Measurements from ENCODE around the gene TTC24. TPM values are rescaled to one million over a fixed set of nuclear protein-coding genes. Genes with fewer than 3 reads are reported as not detected.
A peak's percentile ranks its signal among the peaks of the same experiment; 100 is the strongest.

Gene TTC24
- total and polyA plus RNA-seq, 4 donors = 0.12 to 0.31 (median 0.23) TPM; not detected in 1

DNA sequence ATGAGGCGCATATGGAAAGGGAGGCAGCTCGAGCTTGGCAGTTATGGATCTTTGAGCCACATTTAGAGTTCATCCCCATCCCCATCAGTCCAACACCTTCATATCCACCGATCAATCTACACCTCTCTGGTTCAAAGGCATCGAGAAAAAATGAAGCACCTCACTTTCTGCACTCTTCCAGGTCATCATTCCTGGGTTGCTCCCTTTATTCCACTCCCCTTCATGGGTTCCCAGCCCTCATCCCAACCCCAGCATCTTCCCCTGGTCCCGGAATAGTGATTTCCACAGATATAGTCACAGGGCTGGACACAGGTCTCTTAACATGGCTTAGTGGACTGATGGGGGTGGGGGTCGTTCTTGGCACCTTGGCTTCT is 40.0 kb downstream of the TTC24 start:
- no peak overlapping the region for H3K4me3 ChIP-seq
- no peak overlapping the region for H3K27ac ChIP-seq (ENCODE audit: low read depth in 1 of 2, low read length in 1 of 2)
- no peak for DNase-seq
- H3K4me1 ChIP-seq (ENCODE audit: control insufficient read depth in 5 of 5, insufficient read depth in 5 of 5, low read length in 5 of 5) = peaks cover 0 to 13% (median 8%) of the 10 kb centered on the region in 5 donors
- TF ChIP-seq, protein P1, sequence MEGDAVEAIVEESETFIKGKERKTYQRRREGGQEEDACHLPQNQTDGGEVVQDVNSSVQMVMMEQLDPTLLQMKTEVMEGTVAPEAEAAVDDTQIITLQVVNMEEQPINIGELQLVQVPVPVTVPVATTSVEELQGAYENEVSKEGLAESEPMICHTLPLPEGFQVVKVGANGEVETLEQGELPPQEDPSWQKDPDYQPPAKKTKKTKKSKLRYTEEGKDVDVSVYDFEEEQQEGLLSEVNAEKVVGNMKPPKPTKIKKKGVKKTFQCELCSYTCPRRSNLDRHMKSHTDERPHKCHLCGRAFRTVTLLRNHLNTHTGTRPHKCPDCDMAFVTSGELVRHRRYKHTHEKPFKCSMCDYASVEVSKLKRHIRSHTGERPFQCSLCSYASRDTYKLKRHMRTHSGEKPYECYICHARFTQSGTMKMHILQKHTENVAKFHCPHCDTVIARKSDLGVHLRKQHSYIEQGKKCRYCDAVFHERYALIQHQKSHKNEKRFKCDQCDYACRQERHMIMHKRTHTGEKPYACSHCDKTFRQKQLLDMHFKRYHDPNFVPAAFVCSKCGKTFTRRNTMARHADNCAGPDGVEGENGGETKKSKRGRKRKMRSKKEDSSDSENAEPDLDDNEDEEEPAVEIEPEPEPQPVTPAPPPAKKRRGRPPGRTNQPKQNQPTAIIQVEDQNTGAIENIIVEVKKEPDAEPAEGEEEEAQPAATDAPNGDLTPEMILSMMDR (IDR thresholded peaks at IDR 0.05; ENCODE audit: control extremely low read depth, extremely low read depth) = no peak
- no peaks in the 10 kb centered on the region for H3K36me3 ChIP-seq (ENCODE audit: control insufficient read depth in 4 of 4, insufficient read depth in 4 of 4, low read length in 4 of 4)
- 23 to 25% methylated on average over 6 of the region's 6 CpGs for WGBS, 2 donors
- peaks cover 5 to 65% (median 27%) of the 10 kb centered on the region in 3 donors for H3K27me3 ChIP-seq (ENCODE audit: control insufficient read depth in 3 of 3, insufficient read depth in 3 of 3, low read length in 2 of 3)
- H3K9ac ChIP-seq (ENCODE audit: insufficient read depth in 1 of 2, low read length in 2 of 2) = no peak overlapping the region
- H3K9me3 ChIP-seq (ENCODE audit: control insufficient read depth in 4 of 4, insufficient read depth in 3 of 4, low read length in 3 of 4) = peaks cover 0 to 5% (median 0%) of the 10 kb centered on the region in 4 donors
- no peak for ATAC-seq (ENCODE audit: insufficient read depth, low FRiP score)

DNA sequence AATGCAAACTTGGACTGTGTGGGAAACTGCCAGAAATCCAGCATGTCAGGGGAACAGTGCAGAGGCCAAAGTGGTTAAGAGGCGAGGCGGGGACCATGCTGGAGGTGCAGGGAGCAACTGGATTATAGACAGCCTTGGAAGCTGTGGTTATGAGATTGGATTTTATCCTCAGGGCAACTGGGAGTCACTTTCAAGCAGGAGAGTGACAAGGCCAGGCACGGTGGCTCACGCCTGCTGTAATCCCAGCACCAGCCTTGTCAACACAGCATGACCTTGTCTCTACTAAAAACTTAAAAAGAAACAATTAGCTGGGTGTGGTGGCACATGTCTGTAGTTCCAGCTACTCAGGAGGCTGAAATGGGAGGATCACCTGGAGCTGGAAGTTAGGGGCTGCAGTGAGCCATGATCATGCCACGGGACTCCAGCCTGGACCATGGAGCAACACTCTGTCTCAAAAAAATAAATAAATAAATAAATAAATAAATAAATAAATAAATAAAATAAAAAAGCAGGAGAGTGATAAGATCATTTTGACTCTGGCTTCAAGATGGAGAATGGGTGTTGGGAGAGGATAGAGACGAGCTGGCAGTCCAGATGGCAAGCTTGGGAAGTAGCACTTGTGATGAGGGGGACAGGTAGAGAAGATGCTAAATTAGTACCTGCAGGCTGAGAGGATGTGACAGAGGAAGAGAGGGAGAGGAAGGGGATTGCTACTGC is 43.2 kb downstream of the TTC24 start:
- no peak overlapping the region for H3K9ac ChIP-seq (ENCODE audit: insufficient read depth in 1 of 2, low read length in 2 of 2)
- H3K9me3 ChIP-seq (ENCODE audit: control insufficient read depth in 4 of 4, insufficient read depth in 3 of 4, low read length in 3 of 4) = peaks cover 0 to 5% (median 0%) of the 10 kb centered on the region in 4 donors
- H3K27me3 ChIP-seq (ENCODE audit: control insufficient read depth in 3 of 3, insufficient read depth in 3 of 3, low read length in 2 of 3) = peaks cover 5 to 72% (median 44%) of the 10 kb centered on the region in 3 donors
- H3K27ac ChIP-seq (ENCODE audit: low read depth in 1 of 2, low read length in 1 of 2) = no peak overlapping the region
- TF ChIP-seq, protein P1 (IDR thresholded peaks at IDR 0.05; ENCODE audit: control extremely low read depth, extremely low read depth) = no peak
- no peak for ATAC-seq (ENCODE audit: insufficient read depth, low FRiP score)
- WGBS, 2 donors = 80 to 82% methylated on average over 6 of the region's 6 CpGs
- H3K4me1 ChIP-seq (ENCODE audit: control insufficient read depth in 5 of 5, insufficient read depth in 5 of 5, low read length in 5 of 5) = peaks cover 0 to 18% (median 3%) of the 10 kb centered on the region in 5 donors
- DNase-seq = no peak
- H3K36me3 ChIP-seq (ENCODE audit: control insufficient read depth in 4 of 4, insufficient read depth in 4 of 4, low read length in 4 of 4) = no peaks in the 10 kb centered on the region
- H3K4me3 ChIP-seq = no peak overlapping the region

DNA sequence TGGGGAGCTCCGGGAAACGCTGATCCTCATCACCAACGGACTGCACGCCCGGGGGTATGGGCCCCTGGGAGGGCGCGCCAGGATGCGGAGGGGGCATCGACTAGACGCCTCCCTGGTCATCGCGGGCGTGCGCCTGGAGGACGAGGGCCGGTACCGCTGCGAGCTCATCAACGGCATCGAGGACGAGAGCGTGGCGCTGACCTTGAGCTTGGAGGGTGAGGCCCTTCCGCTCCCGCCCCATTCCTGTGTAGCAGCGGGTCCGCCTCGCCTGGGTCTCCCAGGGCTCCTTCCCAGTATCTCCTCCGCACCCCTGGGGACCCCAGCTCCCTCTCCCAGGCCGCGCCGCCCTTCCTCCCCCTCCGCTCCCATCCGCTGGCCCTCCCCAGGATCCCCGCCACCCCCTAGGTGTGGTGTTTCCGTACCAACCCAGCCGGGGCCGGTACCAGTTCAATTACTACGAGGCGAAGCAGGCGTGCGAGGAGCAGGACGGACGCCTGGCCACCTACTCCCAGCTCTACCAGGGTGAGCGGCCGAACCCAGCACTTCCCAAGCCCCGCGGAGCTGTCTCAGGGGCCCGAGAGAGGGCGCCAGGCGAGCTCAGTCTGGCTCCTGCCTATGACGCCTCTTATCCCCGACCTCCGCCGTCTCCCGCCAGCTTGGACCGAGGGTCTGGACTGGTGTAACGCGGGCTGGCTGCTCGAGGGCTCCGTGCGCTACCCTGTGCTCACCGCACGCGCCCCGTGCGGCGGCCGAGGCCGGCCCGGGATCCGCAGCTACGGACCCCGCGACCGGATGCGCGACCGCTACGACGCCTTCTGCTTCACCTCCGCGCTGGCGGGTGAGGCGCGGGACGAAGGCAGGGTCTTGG is 44.7 kb downstream of the TTC24 start:
- H3K27ac ChIP-seq (ENCODE audit: low read depth in 1 of 2, low read length in 1 of 2) = peak overlapping the region in 1 of 2 donors; percentile 28
- H3K4me3 ChIP-seq = no peak overlapping the region
- H3K4me1 ChIP-seq (ENCODE audit: control insufficient read depth in 5 of 5, insufficient read depth in 5 of 5, low read length in 5 of 5) = peaks cover 0 to 18% (median 3%) of the 10 kb centered on the region in 5 donors
- H3K36me3 ChIP-seq (ENCODE audit: control insufficient read depth in 4 of 4, insufficient read depth in 4 of 4, low read length in 4 of 4) = no peaks in the 10 kb centered on the region
- peaks cover 0 to 5% (median 0%) of the 10 kb centered on the region in 4 donors for H3K9me3 ChIP-seq (ENCODE audit: control insufficient read depth in 4 of 4, insufficient read depth in 3 of 4, low read length in 3 of 4)
- ATAC-seq (ENCODE audit: insufficient read depth, low FRiP score) (no peak), DNase-seq (peak; percentile 51 to 65 (median 51))
- TF ChIP-seq, protein P1 (IDR thresholded peaks at IDR 0.05; ENCODE audit: control extremely low read depth, extremely low read depth) = no peak
- peaks cover 5 to 64% (median 44%) of the 10 kb centered on the region in 3 donors for H3K27me3 ChIP-seq (ENCODE audit: control insufficient read depth in 3 of 3, insufficient read depth in 3 of 3, low read length in 2 of 3)
- no peak overlapping the region for H3K9ac ChIP-seq (ENCODE audit: insufficient read depth in 1 of 2, low read length in 2 of 2)
- 1 to 2% methylated on average over 78 to 87 of the region's 87 CpGs for WGBS, 2 donors
